Subcutaneous abdominal adipose tissue (tissue), 5 donors: Measurements from ENCODE around the gene MRPL32.

Experiments used
- H3K27ac ChIP-seq: one replicate; pipeline ENCODE4 v1.7.0; 2013; ENCODE audit warnings: low read depth, mild to moderate bottlenecking, inconsistent platforms, low read length, moderate library complexity
- H3K27me3 ChIP-seq, 5 donors: one replicate each; pipeline ENCODE4 v1.7.0; 2013; ENCODE audit warnings: low read length in 5 of 5, inconsistent platforms in 1 of 5; ENCODE audit not compliant: control insufficient read depth in 5 of 5, insufficient read depth in 4 of 5
- H3K36me3 ChIP-seq, 5 donors: one replicate each; pipeline ENCODE4 v1.7.0; 2013; ENCODE audit warnings: low read length in 5 of 5; ENCODE audit not compliant: control insufficient read depth in 5 of 5, insufficient read depth in 5 of 5
- H3K4me1 ChIP-seq, 5 donors: one replicate each; pipeline ENCODE4 v1.7.0; 2013; ENCODE audit warnings: low read length in 5 of 5, mild to moderate bottlenecking in 3 of 5, moderate library complexity in 1 of 5; ENCODE audit not compliant: control insufficient read depth in 5 of 5, insufficient read depth in 5 of 5
- H3K4me3 ChIP-seq, 5 donors: one replicate each; pipeline ENCODE4 v1.7.0; 2013; ENCODE audit warnings: low read length in 5 of 5, low read depth in 1 of 5
- H3K9ac ChIP-seq, 5 donors: one replicate each; pipeline ENCODE4 v1.7.0; 2013; ENCODE audit warnings: low read length in 5 of 5, mild to moderate bottlenecking in 4 of 5, moderate library complexity in 3 of 5
- H3K9me3 ChIP-seq, 5 donors: one replicate each; pipeline ENCODE4 v1.7.0; 2013; ENCODE audit warnings: low read length in 5 of 5; ENCODE audit not compliant: control insufficient read depth in 5 of 5
- donor health status: healthy.
- donor health status: healthy.
- donor health status: healthy.
- donor health status: healthy.
- donor health status: healthy.

Gene MRPL32

DNA sequence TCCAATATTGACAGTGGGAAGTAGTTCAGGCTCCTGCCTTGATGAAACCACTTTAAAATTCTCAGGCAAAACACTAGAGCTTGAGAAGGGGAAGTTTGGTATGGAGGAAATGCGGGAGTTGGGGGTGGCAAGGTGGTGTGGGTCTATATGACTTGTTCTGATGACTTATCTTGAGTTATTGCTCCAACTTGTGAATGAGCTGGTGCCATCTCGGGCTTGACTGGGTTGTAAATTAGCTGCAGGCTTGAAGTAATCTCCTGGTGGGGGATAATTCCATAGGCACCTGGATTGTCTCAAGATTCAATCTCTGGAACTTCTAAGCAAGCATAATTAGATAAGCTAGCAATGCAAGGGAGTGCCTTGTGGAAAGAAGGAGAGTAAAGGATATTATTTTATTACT lies 29.0 kb downstream of the MRPL32 start:
- Histone ChIP-seq H3K9me3 (no peaks in the 10 kb centered on the region), H3K27me3 (peaks cover 0 to 3% (median 0%) of the 10 kb centered on the region in 5 donors), H3K27ac (no peak overlapping the region), H3K4me3 (no peak overlapping the region), H3K4me1 (no peaks in the 10 kb centered on the region), H3K9ac (no peak overlapping the region), H3K36me3 (no peaks in the 10 kb centered on the region)

- Histone ChIP-seq H3K4me1 (no peaks in the 10 kb centered on the region), H3K9me3 (no peaks in the 10 kb centered on the region), H3K27me3 (peaks cover 0 to 3% (median 0%) of the 10 kb centered on the region in 5 donors), H3K4me3 (no peak overlapping the region), H3K36me3 (no peaks in the 10 kb centered on the region), H3K27ac (no peak overlapping the region), H3K9ac (no peak overlapping the region)
Observed at GRCh38 chr7:42964293-42964692, 32.1 kb downstream of the MRPL32 start.

- Histone ChIP-seq H3K27me3 (peaks cover 0 to 3% (median 0%) of the 10 kb centered on the region in 5 donors), H3K9me3 (no peaks in the 10 kb centered on the region), H3K36me3 (no peaks in the 10 kb centered on the region), H3K27ac (no peak overlapping the region), H3K4me3 (no peak overlapping the region), H3K4me1 (no peaks in the 10 kb centered on the region), H3K9ac (no peak overlapping the region)
Observed at GRCh38 chr7:42964849-42965805, 33.0 kb downstream of the MRPL32 start.

DNA sequence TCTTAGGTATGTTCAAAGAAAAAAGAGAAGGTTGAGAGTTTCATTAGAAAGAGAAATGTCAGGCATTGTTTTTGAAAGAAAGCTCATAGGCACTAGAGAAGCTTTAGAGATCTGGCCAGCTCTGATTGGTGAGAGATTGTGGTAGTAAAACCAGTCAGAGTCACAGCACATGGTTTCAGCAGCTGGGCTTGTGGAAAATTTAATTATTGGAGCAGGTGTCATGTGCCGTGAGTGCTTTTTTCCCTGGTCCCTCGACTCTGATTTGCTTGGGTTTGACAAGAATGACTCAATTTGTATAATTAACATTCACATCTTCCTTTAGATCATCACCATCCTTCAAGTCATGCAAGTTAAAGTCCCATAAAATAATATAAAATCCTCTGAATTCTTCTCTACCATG lies 35.2 kb downstream of the MRPL32 start:
- Histone ChIP-seq H3K36me3 (no peaks in the 10 kb centered on the region), H3K9me3 (no peaks in the 10 kb centered on the region), H3K27ac (no peak overlapping the region), H3K4me3 (no peak overlapping the region), H3K27me3 (no peaks in the 10 kb centered on the region), H3K9ac (no peak overlapping the region), H3K4me1 (peaks cover 0 to 2% (median 0%) of the 10 kb centered on the region in 5 donors)

GRCh38 chr7:42972699-42973500 lies 40.7 kb downstream of the MRPL32 start:
- H3K36me3 ChIP-seq: no peaks in the 10 kb centered on the region
- no peaks in the 10 kb centered on the region for H3K9me3 ChIP-seq
- H3K27ac ChIP-seq: peak overlapping the region; percentile 11
- no peak overlapping the region for H3K9ac ChIP-seq
- H3K4me1 ChIP-seq: peaks cover 0 to 10% (median 3%) of the 10 kb centered on the region in 5 donors
- no peak overlapping the region for H3K4me3 ChIP-seq
- no peaks in the 10 kb centered on the region for H3K27me3 ChIP-seq

- no peak overlapping the region for H3K9ac ChIP-seq
- H3K36me3 ChIP-seq: no peaks in the 10 kb centered on the region
- no peaks in the 10 kb centered on the region for H3K9me3 ChIP-seq
- no peak overlapping the region for H3K4me3 ChIP-seq
- peaks cover 0 to 10% (median 3%) of the 10 kb centered on the region in 5 donors for H3K4me1 ChIP-seq
- no peak overlapping the region for H3K27ac ChIP-seq
- H3K27me3 ChIP-seq: no peaks in the 10 kb centered on the region
Observed at GRCh38 chr7:42976371-42976770, 44.2 kb downstream of the MRPL32 start.

GRCh38 chr7:42978496-42978895 lies 46.3 kb downstream of the MRPL32 start:
- no peak overlapping the region for H3K9ac ChIP-seq
- no peak overlapping the region for H3K27ac ChIP-seq
- no peak overlapping the region for H3K4me3 ChIP-seq
- no peaks in the 10 kb centered on the region for H3K27me3 ChIP-seq
- no peaks in the 10 kb centered on the region for H3K36me3 ChIP-seq
- peaks cover 0 to 1% (median 0%) of the 10 kb centered on the region in 5 donors for H3K4me1 ChIP-seq
- no peaks in the 10 kb centered on the region for H3K9me3 ChIP-seq

DNA sequence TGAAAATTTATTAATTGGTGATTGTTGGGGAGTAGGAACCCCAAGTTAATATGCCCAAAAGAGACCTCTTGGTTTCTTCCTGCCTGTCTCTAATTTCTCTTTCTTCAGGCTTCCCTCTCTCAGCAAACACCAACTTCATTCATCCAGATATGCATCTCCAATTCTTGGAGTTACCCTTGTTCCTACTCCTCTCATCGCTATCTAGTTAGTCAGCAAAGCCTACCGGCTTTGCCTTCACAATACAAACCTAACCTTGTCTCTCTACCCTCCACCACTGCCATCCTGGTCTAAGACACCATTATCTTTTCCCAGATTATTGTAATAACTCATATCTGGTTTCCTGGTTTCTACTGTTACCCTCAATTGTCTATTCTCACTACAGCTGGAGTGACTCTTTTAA lies 47.9 kb downstream of the MRPL32 start:
- no peaks in the 10 kb centered on the region for H3K9me3 ChIP-seq
- H3K9ac ChIP-seq: no peak overlapping the region
- no peaks in the 10 kb centered on the region for H3K36me3 ChIP-seq
- no peaks in the 10 kb centered on the region for H3K27me3 ChIP-seq
- H3K4me1 ChIP-seq: no peaks in the 10 kb centered on the region
- no peak overlapping the region for H3K27ac ChIP-seq
- no peak overlapping the region for H3K4me3 ChIP-seq

DNA sequence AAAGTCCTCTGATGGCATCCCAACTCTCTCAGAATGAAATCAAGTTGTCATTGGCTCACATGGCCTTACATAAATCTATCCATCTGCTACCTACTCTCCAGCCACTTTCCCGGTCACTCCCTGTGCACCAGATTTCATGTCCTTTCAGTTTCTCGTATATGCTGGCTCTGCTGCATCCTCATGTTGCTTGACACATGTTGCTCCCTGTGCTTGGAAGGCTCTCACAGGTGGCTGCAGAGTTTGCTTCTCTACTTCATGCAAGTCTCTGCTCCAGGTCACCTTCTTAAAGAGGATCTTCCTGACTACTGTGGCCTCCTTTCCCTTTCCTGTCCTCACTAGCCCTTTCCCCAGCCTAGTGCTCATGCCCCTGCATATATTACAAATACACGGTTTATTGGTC lies 48.3 kb downstream of the MRPL32 start:
- Histone ChIP-seq H3K36me3 (no peaks in the 10 kb centered on the region), H3K9me3 (no peaks in the 10 kb centered on the region), H3K4me3 (no peak overlapping the region), H3K27me3 (no peaks in the 10 kb centered on the region), H3K27ac (no peak overlapping the region), H3K9ac (no peak overlapping the region), H3K4me1 (no peaks in the 10 kb centered on the region)

GRCh38 chr7:42981601-42982000 lies 49.4 kb downstream of the MRPL32 start:
- Histone ChIP-seq H3K4me1 (no peaks in the 10 kb centered on the region), H3K9me3 (no peaks in the 10 kb centered on the region), H3K36me3 (no peaks in the 10 kb centered on the region), H3K27ac (no peak overlapping the region), H3K4me3 (no peak overlapping the region), H3K9ac (no peak overlapping the region), H3K27me3 (no peaks in the 10 kb centered on the region)
